SW480 (cell line): Measurements from ENCODE around the gene ZNF708.
A peak's percentile ranks its signal among the peaks of the same experiment; 100 is the strongest.
"Not testable (repeated sequence)": the region's sequence is repeated elsewhere in the genome, so short reads cannot be mapped to it uniquely, and the experiment has no call there.

Experiments used
- DNase-seq: peaks from one replicate; pipeline ENCODE4 v3.0.0-alpha.2; 2016; ENCODE audit warnings: low spot score

The ZNF708 gene

DNA sequence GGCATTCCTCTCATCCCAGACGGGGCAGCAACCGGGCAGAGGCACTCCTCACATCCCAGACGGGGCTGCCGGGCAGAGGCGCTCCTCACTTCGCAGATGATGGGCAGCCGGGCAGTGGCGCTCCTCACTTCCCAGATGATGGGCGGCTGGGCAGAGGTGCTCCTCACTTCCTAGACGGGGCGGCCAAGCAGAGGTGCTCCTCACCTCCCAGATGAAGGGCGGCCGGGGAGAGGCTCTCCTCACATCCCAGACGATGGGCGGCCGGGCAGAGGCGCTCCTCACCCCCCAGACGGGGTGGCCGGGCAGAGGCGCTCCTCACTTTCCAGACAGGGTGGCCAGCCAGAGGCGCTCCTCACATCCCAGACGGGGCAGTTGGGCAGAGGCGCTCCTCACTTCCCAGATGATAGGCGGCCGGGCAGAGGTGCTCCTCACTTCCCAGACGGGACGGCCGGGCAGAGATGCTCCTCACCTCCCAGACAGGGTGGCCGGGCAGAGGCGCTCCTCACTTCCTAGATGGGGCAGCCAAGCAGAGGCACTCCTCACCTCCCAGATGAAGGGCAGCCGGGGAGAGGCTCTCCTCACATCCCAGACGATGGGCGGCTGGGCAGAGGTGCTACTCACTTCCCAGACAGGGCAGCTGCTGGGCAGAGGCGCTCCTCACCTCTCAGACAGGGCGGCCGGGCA lies 68.9 kb downstream of the ZNF708 start:
- no peak for DNase-seq

GRCh38 chr19:21259421-21260124 lies 69.6 kb downstream of the ZNF708 start:
- DNase-seq: not testable (repeated sequence)

DNA sequence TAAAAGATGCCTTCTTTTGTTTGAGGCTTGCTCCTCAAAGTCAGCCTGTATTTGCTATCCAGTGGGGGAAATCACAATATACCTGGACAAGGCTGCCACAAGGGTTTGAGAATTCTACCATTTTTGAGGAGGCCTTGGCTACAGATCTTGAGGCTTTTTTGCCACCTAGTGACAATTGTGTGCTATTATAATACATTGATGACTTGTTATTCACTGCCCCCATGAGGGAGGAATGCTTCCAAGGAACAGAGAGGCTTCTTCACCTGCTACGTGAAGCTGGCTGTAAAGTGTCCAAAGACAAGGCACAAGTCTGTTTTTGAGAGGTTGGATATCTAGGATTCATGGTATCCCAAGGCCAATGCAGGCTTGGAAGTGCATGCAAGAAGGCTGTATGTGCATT lies 72.5 kb downstream of the ZNF708 start:
- DNase-seq: peak; percentile 4
